Renal cortex interstitium (tissue), 11 donors: Measurements from ENCODE around the gene XPC. TPM values are rescaled to one million over a fixed set of nuclear protein-coding genes. Genes with fewer than 3 reads are reported as not detected.

ENCODE experiments used
- DNase-seq, 11 donors: peaks; one replicate each; pipeline ENCODE4 v3.0.0-alpha.2; 2013; ENCODE audit warnings: low read depth in 9 of 11, low spot score in 4 of 11; ENCODE audit errors: extremely low read depth in 1 of 11
- polyA plus RNA-seq, 3 donors: library from polyadenylated mRNA; unstranded; fragments of 120-200 nt; gene quantifications; one replicate each; pipeline ENCODE4 v1.2.1, GENCODE V29; 2013; ENCODE audit not compliant: insufficient read length in 3 of 3

Gene XPC
- polyA plus RNA-seq, 3 donors: 42.7 to 60.4 (median 52.6) TPM

- no peak for DNase-seq
Observed at GRCh38 chr3:14154276-14154675, 24.1 kb downstream of the XPC start.

GRCh38 chr3:14153663-14154062, 24.7 kb downstream of the XPC start:
- no peak for DNase-seq

- no peak for DNase-seq
Observed at GRCh38 chr3:14152963-14153355, 25.4 kb downstream of the XPC start.

GRCh38 chr3:14152233-14152962, 26.0 kb downstream of the XPC start:
- DNase-seq: no peak

GRCh38 chr3:14151471-14152083, 26.8 kb downstream of the XPC start:
- no peak for DNase-seq

GRCh38 chr3:14150491-14151230, 27.7 kb downstream of the XPC start:
- DNase-seq: no peak

GRCh38 chr3:14150078-14150477, 28.3 kb downstream of the XPC start:
- no peak for DNase-seq

GRCh38 chr3:14148041-14148985, 30.1 kb downstream of the XPC start:
- no peak for DNase-seq

- DNase-seq: no peak
Observed at GRCh38 chr3:14147617-14148016, 30.8 kb downstream of the XPC start.

- no peak for DNase-seq
Observed at GRCh38 chr3:14147066-14147435, 31.4 kb downstream of the XPC start.

- no peak for DNase-seq
Observed at GRCh38 chr3:14146381-14147065, 31.9 kb downstream of the XPC start.

GRCh38 chr3:14145670-14146380, 32.6 kb downstream of the XPC start:
- no peak for DNase-seq

- DNase-seq: no peak
Observed at GRCh38 chr3:14145236-14145635, 33.2 kb downstream of the XPC start.

GRCh38 chr3:14144423-14145075, 33.9 kb downstream of the XPC start:
- DNase-seq: peak; percentile 67 to 94 (median 81)

GRCh38 chr3:14143271-14144225, 34.9 kb downstream of the XPC start:
- peak in 1 of 11 donors; percentile 23 for DNase-seq

- DNase-seq: no peak
Observed at GRCh38 chr3:14142567-14143270, 35.7 kb downstream of the XPC start.
